Pancreas (tissue), 10 donors: ENCODE measurements around the gene RARRES2. TPM values are rescaled to one million over a fixed set of nuclear protein-coding genes. Genes with fewer than 3 reads are reported as not detected.

Source experiments
- ATAC-seq, 4 donors: fragments of 200-7000 bp; cut with Tn5 transposase; one replicate each; pipeline versions ENCODE4 v1.8.0 to v1.9.1; 2020; ENCODE audit warnings: mild to moderate bottlenecking in 4 of 4, moderate library complexity in 4 of 4
- DNase-seq, 6 donors: peaks; one replicate each; pipeline ENCODE4 v3.0.0-alpha.2; 2020
- FAIRE-seq: peaks from 2 replicates; lab custom pipeline; 2012; peaks lifted over from hg19 to GRCh38; lab: Jason Lieb, UNC
- H3K27ac ChIP-seq, 4 donors: fragments of 200-600 bp; sonication (generic); 1 replicate in 3 of 4; 2 replicates in 1 of 4; pipeline versions ENCODE4 v1.5.0 to v1.8.0; 2020
- H3K27me3 ChIP-seq, 4 donors: fragments of 200-600 bp; one replicate each; pipeline ENCODE4 v1.8.0; 2021
- H3K36me3 ChIP-seq, 3 donors: fragments of 200-600 bp; sonication (generic) in 1 of 3; one replicate each; pipeline versions ENCODE4 v1.5.0 to v1.8.0; 2020 to 2021
- H3K4me1 ChIP-seq, 3 donors: fragments of 200-600 bp; one replicate each; pipeline ENCODE4 v1.8.0; 2021
- H3K4me3 ChIP-seq, 4 donors: fragments of 200-600 bp; sonication (generic) in 2 of 4; one replicate each; pipeline versions ENCODE4 v1.5.0 to v1.8.0; 2020 to 2021
- H3K9me3 ChIP-seq, 4 donors: fragments of 200-600 bp; one replicate each; pipeline ENCODE4 v1.8.0; 2021
- CTCF ChIP-seq, 4 donors: fragments of 200-600 bp; sonication (generic) in 3 of 4; IDR thresholded peaks; one replicate each; pipeline versions ENCODE4 v1.5.0 to v1.8.0; 2021; ENCODE audit warnings: antibody characterized with exemption in 4 of 4
- whole genome bisulfite sequencing, 2 donors: extraction: QIAGEN DNeasy Blood & Tissue Kit; methylation state at CpG; one replicate each; pipeline ENCODE4 v1.1.7; 2013; 5-methylcytosine and 5-hydroxymethylcytosine counted together
- intact Hi-C, 3 donors: fragments of 100-400 bp; cut with DNase I; formaldehyde crosslinking; loops; one replicate each; pipeline versions ENCODE4 v1.11.1 to v1.14.2; 2022
- polyA plus RNA-seq, 2 donors: library from polyadenylated mRNA; stranded (reverse); fragments of 200-250 nt; gene quantifications; one replicate each; pipeline ENCODE4 v1.2.3, GENCODE V29; 2013
- total RNA-seq, 6 donors: library from RNA; stranded (reverse); fragmentation: NEBNext Ultra II Directional in 4 of 6; extraction: Animal tissue kit (Norgen Biotek cat#: 25700) in 4 of 6; gene quantifications; one replicate each; pipeline versions ENCODE4 v1.2.1 to v1.2.4, GENCODE V29; 2021 to 2023
- donor health status: healthy with polysubstance abuse.
- donor health status: DM: no; HTN: no; CAD: no; lungs with moderate emphysema.
- donor health status: DM: no; HTN: no; CAD: no.
- donor health status: control.
- donor health status: control.
- donor health status: Bipolar disorder and iron deficiency.
- donor health status: DM: yes; HTN: yes; CAD: no.
- donor health status: DM: no; HTN: no; CAD: no.
- donor health status: DM: no; HTN: no; CAD: no.
- donor health status: DM: yes; HTN: yes; CAD: no.

RARRES2 gene
- total and polyA plus RNA-seq, 8 donors: 125 to 408 (median 236) TPM

GRCh38 chr7:150382844-150383225 lies 41.4 kb upstream of the RARRES2 start:
- ATAC-seq: no peak
- Histone ChIP-seq H3K4me1 (peaks cover 6 to 14% (median 8%) of the 10 kb centered on the region in 3 donors), H3K4me3 (no peak overlapping the region), H3K36me3 (no peaks in the 10 kb centered on the region), H3K9me3 (no peaks in the 10 kb centered on the region), H3K27me3 (no peaks in the 10 kb centered on the region), H3K27ac (peak overlapping the region in 1 of 4 donors; percentile 3)
- no peak for DNase-seq
- intact Hi-C loops: no loop called here
- WGBS, 2 donors: 24 to 30% methylated on average over 4 of the region's 4 CpGs
- no peak for FAIRE-seq
- TF ChIP-seq CTCF (IDR thresholded peaks at IDR 0.05): no peak

GRCh38 chr7:150382123-150382843 lies 40.9 kb upstream of the RARRES2 start:
- Histone ChIP-seq H3K27me3 (no peaks in the 10 kb centered on the region), H3K27ac (peak overlapping the region in 1 of 4 donors; percentile 3), H3K4me3 (no peak overlapping the region), H3K9me3 (no peaks in the 10 kb centered on the region), H3K36me3 (no peaks in the 10 kb centered on the region), H3K4me1 (peaks cover 11 to 19% (median 14%) of the 10 kb centered on the region in 3 donors)
- ATAC-seq: no peak
- FAIRE-seq: no peak
- no peak for TF ChIP-seq CTCF (IDR thresholded peaks at IDR 0.05)
- peak in 1 of 6 donors; percentile 14 for DNase-seq
- 87 to 88% methylated on average over 19 to 20 of the region's 20 CpGs for WGBS, 2 donors
- intact Hi-C loops: no loop called here

- 83 to 90% methylated on average over 1 of the region's 1 CpG for WGBS, 2 donors
- H3K36me3 ChIP-seq: no peaks in the 10 kb centered on the region
- intact Hi-C loops: no loop called here
- peak in 1 of 6 donors; percentile 20 for DNase-seq
- no peak overlapping the region for H3K27ac ChIP-seq
- no peak for ATAC-seq
- no peak for FAIRE-seq
- no peak overlapping the region for H3K4me3 ChIP-seq
- H3K9me3 ChIP-seq: no peaks in the 10 kb centered on the region
- TF ChIP-seq CTCF (IDR thresholded peaks at IDR 0.05): no peak
- peaks cover 11 to 23% (median 19%) of the 10 kb centered on the region in 3 donors for H3K4me1 ChIP-seq
- H3K27me3 ChIP-seq: no peaks in the 10 kb centered on the region
These were observed 40.3 kb upstream of the RARRES2 start for GRCh38 chr7:150381785-150382122.

- Histone ChIP-seq H3K9me3 (no peaks in the 10 kb centered on the region), H3K4me1 (peaks cover 11 to 30% (median 25%) of the 10 kb centered on the region in 3 donors), H3K36me3 (no peaks in the 10 kb centered on the region), H3K4me3 (no peak overlapping the region), H3K27me3 (no peaks in the 10 kb centered on the region), H3K27ac (no peak overlapping the region)
- no peak for FAIRE-seq
- DNase-seq: peak in 1 of 6 donors; percentile 20
- TF ChIP-seq CTCF (IDR thresholded peaks at IDR 0.05): no peak
- ATAC-seq: no peak
- WGBS, 2 donors: 71 to 72% methylated on average over 9 of the region's 9 CpGs
- intact Hi-C loops: no loop called here
These were observed 39.7 kb upstream of the RARRES2 start for GRCh38 chr7:150381096-150381495.

- no peaks in the 10 kb centered on the region for H3K27me3 ChIP-seq
- no peak for TF ChIP-seq CTCF (IDR thresholded peaks at IDR 0.05)
- intact Hi-C loops: no loop called here
- 62% methylated on average over 11 of the region's 11 CpGs for whole genome bisulfite sequencing, 2 donors
- H3K9me3 ChIP-seq: no peaks in the 10 kb centered on the region
- DNase-seq: peak in 1 of 6 donors; percentile 12
- no peak for FAIRE-seq
- peaks cover 11 to 35% (median 31%) of the 10 kb centered on the region in 3 donors for H3K4me1 ChIP-seq
- no peak for ATAC-seq
- H3K27ac ChIP-seq: peak overlapping the region in 2 of 4 donors; percentile 8 to 96
- H3K4me3 ChIP-seq: no peak overlapping the region
- no peaks in the 10 kb centered on the region for H3K36me3 ChIP-seq
These were observed 39.0 kb upstream of the RARRES2 start for GRCh38 chr7:150380463-150380862.
